HG03103 (cell line): ENCODE data around the gene SPAG8.

Experiments
- ATAC-seq: cut with Tn5 transposase; IDR thresholded peaks from one replicate; pipeline ENCODE4 v1.9.1; 2021; ENCODE audit warnings: low read depth; ENCODE audit not compliant: unreplicated experiment

The SPAG8 gene

GRCh38 chr9:35813434-35814105 lies 1.5 kb upstream of the SPAG8 start:
- ATAC-seq: no peak

- no peak for ATAC-seq
These were observed 559 bp downstream of the SPAG8 start for GRCh38 chr9:35811381-35812024.

- ATAC-seq: no peak
These were observed 1.9 kb downstream of the SPAG8 start for GRCh38 chr9:35810122-35810521.

- no peak for ATAC-seq
These were observed 3.6 kb downstream of the SPAG8 start for GRCh38 chr9:35808433-35808832.

- no peak for ATAC-seq
These were observed 6.0 kb downstream of the SPAG8 start for GRCh38 chr9:35806101-35806500.

- ATAC-seq: no peak
These were observed 10.5 kb downstream of the SPAG8 start for GRCh38 chr9:35801328-35802128.

GRCh38 chr9:35800530-35800929 lies 11.5 kb downstream of the SPAG8 start:
- ATAC-seq: no peak

- no peak for ATAC-seq
These were observed 13.2 kb downstream of the SPAG8 start for GRCh38 chr9:35798658-35799374.

GRCh38 chr9:35797311-35798109 lies 14.6 kb downstream of the SPAG8 start:
- ATAC-seq: no peak

GRCh38 chr9:35795695-35796094 lies 16.4 kb downstream of the SPAG8 start:
- ATAC-seq: no peak

- ATAC-seq: no peak
These were observed 18.6 kb downstream of the SPAG8 start for GRCh38 chr9:35793461-35793860.

GRCh38 chr9:35792826-35793225 lies 19.2 kb downstream of the SPAG8 start:
- ATAC-seq: no peak

GRCh38 chr9:35792024-35792813 lies 19.8 kb downstream of the SPAG8 start:
- no peak for ATAC-seq

GRCh38 chr9:35791297-35791921 lies 20.7 kb downstream of the SPAG8 start, which contains the start of gene NPR2:
NPR2 (plus strand) TSS chr9:35791591; CDS start chr9:35792409, 818 bp downstream.
- no peak for ATAC-seq

- no peak for ATAC-seq
These were observed 21.4 kb downstream of the SPAG8 start for GRCh38 chr9:35790385-35791296.

GRCh38 chr9:35790025-35790384 lies 22.1 kb downstream of the SPAG8 start:
- ATAC-seq: no peak

GRCh38 chr9:35789541-35789940 lies 22.5 kb downstream of the SPAG8 start:
- no peak for ATAC-seq

GRCh38 chr9:35783418-35783817 lies 28.6 kb downstream of the SPAG8 start:
- no peak for ATAC-seq
